DMS114 treated with DMSO at 0.1 percent for 48 hours (cell line): ENCODE data around the gene GRIP2.

Experiments
- DNase-seq: peaks from one replicate; lab custom pipeline; 2025; ENCODE audit not compliant: unreplicated experiment; lab: John Stamatoyannopoulos, UW

Gene GRIP2

DNA sequence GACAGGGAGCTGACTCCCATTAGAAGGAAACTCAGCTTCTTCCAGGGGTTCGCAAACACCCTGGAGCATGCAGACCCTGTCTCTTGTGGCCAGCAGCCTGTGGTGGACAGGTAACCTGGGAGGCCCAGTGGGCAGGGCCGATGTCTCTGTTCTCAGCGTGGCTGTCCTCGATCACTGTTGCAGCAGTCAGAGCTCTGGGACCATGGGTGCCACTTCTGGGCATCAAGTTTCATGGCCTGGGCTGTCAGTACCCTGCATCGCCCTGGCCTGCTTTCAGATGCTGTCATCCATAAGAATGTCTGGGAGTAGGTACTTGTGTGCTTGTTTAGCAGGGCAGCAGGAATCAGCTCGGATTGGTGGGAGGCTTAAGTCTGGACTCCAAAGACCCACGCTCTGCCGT, 83.3 kb downstream of the GRIP2 start:
- no peak for DNase-seq

DNA sequence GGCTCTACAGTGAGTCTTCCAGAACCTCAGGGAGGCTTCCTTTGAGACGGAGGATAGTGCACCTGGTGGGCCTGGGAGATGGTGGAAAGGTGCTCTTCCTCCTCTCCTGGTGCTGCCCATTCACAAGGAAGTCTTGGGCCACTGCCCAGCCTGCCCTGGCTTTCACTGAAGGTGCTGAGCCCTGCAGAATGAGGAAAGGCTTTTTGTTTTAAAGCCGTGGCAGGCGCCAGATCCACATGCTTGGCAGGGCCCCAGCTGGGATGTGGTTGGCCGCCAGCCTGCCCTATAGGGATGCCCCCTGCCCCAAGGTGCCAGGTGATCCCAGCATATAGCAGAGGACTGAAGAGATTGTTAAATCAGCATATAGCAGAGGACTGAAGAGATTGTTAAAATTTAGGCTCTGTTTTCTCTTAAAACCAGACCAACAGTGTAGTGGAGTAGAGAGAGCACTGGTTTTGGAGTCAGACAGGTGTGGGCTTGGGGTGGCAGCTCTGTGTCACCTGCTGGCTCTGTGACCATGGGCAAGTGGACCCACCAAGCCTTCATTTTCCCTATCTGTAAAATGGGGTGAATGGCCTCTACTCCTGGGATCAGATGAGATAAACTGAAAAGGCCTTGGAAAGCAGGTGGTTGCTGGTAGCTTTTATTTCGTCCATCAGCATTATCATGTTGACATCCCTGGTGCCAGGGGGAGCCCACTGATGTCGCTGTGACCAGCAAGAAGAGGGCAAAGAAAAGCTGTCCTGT, 84.4 kb downstream of the GRIP2 start:
- no peak for DNase-seq

DNA sequence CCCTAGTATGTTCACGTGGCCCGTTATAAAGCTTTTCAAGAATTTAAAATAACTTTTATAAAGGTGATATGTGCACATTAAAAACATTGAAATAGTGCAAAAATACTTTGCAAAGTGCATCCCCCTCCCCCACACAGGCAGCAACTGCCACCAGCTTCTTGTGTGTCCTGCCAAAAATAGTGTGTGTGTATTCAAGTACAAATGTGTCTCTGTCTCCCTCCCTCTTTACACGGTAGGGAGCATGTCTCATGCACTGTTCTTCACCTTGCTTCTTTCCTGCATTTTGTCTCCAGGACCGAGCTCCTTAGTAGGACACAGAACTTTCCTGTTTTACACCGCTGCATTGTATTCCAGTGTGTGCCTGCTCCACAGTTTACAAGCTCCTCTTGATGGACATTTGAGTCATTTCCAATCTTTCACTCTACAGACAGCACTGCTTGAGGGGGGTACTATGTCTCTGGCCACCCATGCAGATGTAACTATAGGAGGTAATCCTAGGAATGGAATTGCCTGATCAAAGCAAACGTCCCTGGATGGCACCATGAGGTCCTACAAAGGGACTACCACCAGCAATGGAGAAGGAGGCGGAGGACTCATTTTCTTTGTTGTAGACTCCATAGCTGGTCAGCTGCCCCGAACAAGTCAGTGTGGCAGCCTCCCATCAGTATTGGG, 85.4 kb downstream of the GRIP2 start:
- DNase-seq, result no peak

DNA sequence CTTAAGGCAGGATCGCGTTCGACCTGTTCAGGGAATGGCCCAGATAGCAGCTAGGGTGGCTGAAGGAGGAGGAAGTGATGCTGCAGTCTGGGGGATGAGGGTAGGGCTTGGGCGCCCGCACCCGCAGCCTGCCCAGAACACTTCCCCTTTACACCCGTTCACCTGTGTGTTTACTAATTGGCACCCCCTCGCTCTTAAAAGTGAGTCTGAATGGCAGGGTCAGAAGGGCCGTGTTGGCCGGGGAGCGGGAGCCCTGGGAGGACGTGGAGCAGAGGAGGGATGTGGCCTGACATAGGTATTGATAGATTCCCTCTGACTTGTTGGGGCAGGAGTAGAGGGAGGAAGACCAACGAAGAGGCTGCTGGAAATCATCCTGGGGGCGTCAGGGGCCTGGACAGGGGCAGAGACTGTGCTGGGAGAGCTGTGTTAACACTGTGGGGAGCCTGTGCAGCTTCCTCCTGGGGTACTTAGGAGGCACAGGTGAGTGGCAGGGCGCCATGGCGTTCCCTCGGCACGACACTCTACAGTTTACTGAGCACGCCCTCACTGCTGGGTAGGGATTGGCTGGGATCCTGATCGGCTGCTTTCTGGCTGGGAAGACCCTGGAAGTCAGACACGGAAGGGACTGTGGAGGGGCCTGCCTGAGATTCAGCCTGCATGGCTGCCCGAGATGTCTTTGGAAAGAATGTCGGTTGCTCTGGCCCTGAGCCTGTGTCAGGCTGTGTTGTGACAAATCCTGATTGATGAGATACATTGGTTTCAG, 86.1 kb downstream of the GRIP2 start:
- DNase-seq, result no peak

DNA sequence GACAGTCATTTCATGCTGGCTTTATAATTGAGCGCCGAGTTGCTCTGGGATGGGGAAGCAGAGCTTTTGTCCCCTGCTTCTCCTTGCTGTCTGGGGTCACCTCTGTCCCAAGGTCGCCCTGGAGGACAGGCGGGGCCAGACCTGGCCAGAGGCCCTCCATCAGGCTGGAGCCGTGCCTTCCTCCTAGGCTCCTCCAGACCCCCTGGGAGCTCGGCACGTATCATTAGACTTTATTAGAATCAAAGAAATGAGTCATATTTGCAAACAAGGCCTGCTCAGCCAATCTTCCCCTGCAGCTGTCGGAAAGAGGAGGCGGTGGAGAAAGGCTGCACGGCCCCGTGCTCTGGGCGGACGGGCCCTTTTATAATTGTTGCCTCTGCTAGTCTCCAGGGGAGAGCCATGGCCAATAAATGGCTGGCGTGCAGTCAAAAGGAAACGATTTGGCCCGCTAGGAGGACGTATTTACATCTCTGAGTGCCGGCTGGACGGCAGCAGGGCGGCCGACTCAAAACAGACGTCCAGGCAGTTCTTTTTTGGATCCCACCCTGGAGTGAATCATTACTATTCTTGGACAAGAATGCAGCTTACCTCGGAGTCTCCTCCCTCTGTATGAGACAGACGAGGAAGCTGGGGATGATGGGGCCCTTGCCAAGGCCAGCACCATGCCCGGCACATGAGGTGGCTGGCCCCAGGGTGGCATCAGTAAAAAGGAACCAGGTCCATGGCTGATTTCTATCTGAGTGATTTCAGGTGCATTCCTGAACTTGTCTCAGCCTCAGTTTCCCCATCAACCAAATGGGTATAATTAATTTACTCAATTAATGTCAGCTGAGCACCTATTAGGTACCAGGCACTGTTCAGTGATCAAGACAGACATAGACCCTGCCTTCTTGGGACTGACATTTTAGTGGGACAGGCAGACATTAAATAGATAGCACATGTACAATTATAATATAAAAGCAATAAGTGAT, 87.1 kb downstream of the GRIP2 start:
- DNase-seq, result no peak

DNA sequence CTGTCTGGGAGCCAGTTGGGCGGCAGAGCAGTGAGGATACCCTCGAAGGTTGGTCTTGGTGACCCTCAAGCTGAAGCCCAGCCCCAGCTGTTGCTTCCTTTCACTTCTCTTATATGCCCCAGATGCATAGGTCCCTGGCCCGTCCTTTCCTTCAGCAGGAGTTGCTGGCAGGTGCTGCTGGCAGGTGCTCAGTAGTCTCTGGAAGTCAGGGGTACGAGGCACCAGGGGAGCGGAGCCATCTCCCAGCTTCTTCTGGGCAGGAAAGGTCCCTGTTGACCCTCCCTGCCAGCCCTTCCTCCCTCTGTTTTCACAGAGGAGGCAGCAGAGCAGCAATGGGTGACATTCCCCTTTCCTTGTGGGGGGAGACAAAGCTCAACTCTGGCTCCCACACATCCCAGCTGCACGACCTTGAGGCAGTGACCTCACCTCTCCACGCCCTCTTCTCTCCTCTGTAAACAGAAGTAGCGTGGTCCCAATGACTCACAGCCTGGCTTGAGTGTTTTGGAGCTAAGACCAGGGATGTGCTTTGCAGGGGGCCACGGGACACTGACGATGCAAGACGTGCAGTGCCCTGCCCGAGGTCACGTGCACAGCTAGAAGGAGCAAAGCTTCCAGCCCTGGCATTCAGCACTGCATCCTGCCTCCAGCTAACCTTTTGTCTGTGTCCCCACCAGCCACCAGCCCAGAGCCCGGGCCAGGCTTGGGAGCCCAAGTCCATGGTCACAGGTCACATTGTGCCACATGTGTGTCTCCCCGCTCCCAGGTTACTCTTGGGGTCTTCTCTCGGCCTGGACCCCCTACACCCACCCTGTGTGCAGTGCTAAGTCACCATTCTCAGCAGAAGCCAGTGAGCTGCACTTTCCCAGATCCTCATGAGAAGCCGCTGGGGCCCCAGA, 88.0 kb downstream of the GRIP2 start:
- DNase-seq, result no peak

DNA sequence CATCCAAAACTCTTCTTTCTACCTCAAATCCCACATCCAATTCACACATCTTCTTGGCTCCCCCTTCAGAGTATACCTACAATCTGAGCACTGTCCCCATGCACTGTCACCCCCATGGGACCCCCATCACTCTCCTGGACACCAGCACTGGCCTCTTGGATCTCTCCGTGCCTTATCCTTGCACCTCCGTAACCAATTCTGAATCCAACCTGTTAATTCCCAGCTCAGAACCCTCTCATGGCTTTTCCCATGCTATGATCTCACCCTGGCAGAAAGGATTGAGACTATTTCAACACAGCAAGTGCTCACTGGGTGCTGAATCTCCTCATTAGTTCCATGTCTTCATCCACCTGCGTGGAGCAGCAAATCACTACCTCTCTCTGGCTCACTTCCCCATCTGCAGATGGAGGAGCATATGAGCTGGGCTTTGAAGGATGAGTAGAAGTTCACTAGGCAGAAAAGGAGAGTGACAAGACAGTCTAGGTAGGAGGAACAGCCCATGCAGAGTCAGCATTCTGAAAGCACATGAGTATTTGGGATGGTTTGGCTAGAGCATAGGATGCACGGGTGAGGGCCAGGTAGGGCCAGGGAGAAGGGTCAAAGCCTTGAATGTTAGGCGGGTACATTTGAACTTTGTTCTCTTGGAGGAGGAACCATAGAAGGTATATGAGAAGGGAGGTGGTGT, 89.1 kb downstream of the GRIP2 start:
- no peak for DNase-seq

DNA sequence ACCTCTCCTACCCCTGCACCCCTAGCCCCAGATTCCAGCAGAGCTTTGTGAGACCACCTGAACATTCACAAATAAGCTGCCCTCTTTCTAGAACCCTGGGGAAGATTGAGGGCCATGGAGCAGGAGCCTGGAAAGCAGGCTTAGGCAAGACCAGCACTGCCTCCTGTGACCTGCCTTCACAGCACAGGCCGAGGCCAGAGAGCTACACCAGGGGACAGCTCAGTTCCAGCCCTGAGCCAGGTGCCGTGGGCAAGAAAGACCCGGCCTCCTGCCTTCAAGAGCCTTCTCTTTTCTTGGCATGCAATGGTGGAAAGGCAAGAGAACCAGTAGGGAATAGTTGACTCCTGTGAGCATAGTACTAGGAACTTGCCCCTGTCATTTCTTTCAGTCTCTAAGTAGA, 89.6 kb downstream of the GRIP2 start:
- DNase-seq, result no peak

DNA sequence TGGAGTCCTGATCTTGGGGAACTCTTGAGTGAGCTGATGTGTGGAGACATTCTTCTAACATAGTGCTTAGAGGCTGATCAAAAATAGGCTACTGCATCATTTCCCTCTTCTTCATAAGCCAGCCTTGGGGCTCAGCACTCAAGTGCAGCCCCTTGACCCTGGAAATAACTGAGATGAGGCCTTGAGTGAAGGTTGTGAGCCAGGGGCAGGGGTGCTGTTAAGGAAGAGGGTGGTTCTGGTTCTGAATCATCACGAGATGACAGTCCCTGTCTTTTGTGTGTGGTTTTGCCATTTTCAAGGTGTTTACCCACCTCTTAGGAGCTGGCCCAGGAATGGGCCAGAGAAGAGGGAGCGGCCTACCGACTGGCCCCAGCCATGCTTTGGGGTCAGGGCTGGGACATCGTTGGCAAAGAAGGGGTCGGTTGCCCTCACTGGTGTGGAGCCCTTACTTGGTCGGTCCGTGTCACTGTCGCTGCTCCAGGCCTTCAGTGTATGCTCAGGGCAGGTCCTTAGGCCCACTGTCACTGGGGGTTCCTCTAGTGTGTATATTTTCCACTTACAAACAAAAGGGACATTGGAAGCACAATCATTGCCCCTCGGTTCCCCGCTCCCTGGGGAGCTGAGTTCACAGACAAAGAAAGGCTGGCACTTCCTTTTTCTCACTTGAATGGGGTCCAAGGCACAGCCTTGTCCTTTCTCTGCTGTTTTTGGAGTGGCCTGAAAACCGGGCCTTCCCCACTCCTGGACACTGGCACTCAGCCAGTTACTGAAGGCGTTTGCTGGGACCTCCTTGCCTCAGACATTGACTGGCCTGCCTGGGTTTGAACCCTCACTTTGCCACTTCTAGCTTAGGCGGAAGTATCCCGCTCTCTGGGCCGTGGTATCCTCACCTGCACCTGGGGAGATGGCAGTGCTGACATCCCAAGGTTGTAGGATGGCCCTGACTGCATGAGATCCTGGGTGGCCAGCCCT, 91.1 kb downstream of the GRIP2 start:
- no peak for DNase-seq

DNA sequence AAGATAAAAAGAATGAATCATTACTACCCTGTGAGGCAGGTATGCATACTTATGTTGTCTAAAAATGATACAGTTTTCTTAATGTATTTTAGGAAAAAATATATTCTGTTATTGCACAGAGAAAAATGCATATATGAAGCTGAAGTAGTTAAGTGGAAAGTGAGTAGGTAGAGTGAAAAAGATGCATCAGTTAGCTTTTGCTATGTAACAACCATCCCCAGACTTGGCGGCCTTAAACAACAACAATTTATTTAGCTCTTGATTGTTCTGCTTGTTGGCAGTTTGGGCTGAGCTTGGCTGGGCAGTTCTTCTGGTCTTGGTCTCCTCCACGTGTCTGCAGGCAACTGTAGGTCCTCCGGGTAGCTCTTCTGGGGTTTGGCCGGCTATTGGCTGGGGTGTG, 92.1 kb downstream of the GRIP2 start:
- no peak for DNase-seq

DNA sequence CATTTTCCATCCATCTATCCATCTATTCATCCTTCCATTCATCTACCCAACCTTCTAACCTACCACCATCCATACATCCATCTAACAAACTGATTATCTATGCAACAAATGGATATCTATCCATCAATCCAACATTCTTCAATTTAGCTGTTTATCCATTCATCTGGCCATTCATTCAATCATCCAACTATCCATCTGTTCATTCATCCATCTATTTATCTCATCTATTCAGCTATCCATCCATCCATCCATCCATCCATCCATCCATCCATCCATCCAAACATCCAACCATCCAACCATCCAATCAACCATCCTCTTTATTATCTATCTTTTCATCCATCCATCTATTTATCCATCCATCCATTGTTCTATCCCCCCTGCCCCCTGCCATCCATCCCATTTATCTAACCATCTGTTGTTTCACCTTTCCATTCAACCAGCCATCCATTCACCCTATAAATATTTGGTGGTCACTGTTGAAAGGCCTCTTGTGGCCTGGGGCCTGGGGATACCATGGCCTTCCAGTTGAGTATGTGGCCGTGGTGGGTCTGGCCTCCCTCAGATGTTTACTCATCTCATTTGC, 93.1 kb downstream of the GRIP2 start:
- no peak for DNase-seq

DNA sequence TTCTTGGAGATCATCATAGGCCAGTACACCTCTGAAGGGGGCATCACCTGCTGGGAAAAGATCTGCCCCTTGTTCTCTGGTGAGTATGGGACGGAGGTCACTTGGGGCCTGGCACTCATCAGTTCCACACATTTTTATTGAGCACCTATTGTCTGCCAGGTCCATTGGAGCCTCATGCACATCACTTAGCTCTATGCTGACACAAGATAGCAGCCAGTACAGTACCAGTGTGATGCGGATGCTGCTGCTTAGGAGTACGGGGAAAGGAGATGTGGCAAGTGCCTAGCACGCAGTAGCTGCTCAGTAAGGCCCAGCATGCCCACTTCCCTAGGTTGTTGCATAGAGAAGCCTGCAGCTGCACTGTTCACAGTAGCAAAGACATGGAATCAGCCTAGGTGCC, 94.4 kb downstream of the GRIP2 start:
- DNase-seq, result no peak

DNA sequence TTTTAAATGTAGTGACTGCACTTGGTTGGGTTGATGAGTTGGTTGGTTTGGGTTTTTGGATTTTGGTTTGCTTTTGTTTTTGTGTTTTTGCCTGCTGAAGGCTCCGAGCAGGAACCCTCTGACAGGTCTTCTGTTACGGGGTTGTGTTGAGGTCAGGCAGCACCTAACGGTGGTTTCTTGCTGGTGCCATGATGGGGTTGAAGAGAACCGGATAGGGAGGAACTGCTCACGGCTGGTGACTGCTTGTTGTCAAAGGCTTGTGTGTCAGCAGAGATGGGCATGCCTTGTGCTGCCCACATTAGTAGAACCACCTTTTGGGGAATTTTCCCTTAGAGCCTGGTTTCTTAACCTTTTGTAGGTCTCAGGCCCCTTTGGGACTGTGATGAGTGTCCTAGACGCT, 95.8 kb downstream of the GRIP2 start:
- DNase-seq, result no peak

DNA sequence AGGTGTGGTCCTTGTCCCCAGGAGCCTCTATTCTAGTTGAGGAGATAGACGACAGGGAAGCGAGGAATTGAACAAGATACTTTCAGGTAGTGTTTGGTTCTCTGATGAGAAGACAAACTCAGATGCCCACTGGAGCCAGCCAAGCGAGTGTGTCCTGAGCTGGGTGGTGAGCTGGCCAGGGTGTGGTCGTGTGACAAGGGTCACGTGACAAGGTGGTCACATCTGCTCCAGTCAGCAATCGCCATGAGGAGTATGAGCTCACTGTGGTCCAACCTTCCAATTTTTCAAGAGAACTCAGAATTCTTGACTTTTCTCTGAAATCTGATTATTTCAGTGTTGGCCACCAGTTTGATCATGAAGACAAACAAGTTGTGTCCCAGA, 98.2 kb downstream of the GRIP2 start:
- no peak for DNase-seq

DNA sequence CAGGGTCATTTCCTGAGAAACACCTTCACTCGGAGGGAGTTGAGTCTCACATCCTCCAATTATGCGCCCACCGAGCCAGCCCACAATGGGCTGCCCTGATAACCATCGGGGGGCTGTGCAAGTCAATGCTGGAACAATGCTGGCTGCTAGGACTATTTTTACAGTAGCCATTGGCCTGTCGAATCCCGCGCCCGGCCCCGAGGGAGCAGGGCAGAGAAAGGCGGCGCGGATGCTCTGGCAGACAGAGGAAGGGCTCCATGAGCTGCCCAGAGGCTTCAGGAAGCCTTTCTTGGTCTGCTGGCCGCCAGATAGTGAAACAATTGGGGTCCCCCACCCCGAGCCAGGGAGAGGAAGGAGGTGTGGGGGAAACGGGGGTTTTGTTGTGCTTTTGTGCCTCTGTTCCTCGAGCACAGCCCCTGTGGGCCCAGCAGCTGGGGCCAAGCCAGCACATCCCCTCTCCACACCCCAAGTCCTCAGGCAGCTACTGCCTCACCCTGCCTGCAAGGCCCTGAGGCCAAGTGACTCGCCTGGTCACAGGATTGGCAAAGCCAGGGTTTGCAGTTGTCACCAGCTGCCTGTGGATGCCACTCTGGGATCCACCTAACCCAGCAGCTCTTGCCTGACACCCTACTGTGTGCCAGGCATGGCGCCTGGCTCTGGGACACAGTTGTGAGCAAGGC, 98.8 kb downstream of the GRIP2 start:
- DNase-seq, result no peak

DNA sequence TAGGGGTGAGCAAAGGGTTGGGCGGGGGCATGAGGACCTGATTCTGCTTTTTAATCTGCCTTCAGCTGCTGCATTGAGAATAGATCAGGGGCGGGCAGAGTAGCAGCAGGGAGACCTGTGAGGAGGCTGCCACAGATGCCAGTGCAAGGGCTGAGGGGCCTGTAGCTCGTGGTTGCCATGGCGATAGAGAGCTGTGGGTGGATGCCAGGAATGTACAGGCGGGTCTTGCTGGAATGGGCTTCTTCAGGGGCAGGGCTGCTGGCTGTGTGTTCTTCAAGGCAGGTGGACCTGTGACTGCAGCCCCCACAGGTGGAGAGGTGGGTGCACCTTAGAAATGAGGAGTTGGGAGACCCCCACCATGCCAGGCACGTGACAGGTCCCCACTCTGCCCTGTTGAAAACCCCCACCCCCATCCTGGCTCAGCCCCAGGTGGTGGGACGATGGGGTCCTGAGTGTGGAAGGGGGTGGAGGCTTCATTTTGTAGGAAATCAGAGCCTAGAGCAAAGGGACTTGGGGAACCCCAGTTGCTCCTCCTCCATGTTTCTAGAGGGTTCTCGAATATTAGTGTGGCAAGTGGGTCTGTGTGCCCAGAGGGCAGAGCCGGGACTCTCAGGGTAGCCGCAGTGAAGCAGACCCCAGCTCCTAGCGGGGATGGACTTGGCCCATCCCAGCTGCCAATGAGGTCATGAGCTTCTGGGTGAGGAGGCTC, 99.5 kb downstream of the GRIP2 start:
- DNase-seq, result no peak

DNA sequence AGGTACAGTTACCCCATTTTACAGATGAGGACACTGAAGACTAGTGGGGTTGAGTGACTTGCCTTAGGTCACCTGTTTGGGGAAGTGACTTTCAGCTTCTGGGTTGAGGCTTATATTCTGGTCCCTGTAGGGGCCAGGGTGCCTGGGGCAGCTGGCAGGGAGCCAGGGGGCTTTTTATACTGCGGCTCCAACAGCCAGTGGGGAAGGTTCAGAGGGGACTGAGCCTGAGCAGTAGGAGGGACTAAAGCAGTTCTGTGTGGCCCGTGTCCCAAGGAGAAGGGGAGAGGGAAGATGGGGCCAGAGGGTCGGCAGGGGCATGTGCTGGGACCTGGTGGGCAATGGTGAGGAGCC, 100.0 kb downstream of the GRIP2 start:
- no peak for DNase-seq
